GM12891 (cell line): ENCODE measurements around the gene PLEKHG2.

ENCODE experiments used
- POLR2A ChIP-seq: IDR thresholded peaks from 2 replicates; pipeline ENCODE4 v1.6.1; 2011; ENCODE audit warnings: low read depth, low read length, control low read depth
- POLR2AphosphoS5 ChIP-seq: IDR thresholded peaks from 2 replicates; pipeline ENCODE4 v1.6.1; 2011; ENCODE audit warnings: low read depth, low read length, control low read depth
- POU2F2 ChIP-seq: IDR thresholded peaks from 2 replicates; pipeline ENCODE4 v1.6.1; 2011; ENCODE audit warnings: low read depth, mild to moderate bottlenecking, control low read depth, low read length, moderate library complexity
- SPI1 ChIP-seq: IDR thresholded peaks from 2 replicates; pipeline ENCODE4 v1.6.1; 2011; ENCODE audit warnings: low read depth, low read length, control low read depth
- TAF1 ChIP-seq: IDR thresholded peaks from 2 replicates; pipeline ENCODE4 v1.6.1; 2011; ENCODE audit warnings: low read depth, low read length, control low read depth

DNA sequence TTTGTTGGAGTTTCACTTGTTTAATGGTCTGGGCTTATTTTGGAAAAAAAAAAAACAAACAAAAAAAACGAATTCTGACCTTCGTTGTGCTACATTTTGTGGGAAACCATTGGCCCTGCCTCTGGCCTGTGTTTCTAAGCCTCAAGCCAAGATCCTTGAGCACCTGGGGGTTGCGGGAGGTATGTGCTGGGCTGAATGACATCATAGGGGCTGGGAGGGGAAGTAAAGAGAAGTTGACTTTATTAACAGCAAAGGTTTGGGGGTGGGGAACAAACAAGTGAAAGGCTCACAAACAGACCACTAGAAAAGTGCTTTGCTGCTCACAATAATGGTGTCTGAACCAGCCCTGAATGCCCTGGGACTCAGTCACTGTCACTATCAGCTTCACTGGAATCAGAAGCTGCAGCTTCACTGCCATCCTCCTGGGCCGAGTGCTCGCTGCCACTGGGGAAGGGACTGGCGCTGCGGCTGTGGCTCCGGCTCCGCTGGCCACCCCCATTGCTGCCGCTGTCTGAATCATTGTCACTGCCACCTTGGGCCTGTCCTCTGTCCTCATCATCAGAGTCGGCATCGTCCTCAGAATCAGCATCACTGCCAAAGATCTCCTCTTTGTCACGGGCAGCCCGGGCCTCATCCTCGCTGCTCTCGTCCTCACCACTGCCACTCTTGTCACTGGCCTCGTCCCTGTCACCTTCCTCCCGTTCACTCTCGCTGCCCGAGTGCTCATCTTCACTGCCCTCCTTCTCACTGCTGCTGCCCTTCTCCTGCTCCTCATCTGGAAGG lies 26.6 kb upstream of the PLEKHG2 start:
- TF ChIP-seq POLR2AphosphoS5: no peak
- no peak for TF ChIP-seq POLR2A
- no peak for TF ChIP-seq TAF1
- TF ChIP-seq SPI1: no peak
- TF ChIP-seq POU2F2: no peak
